A204.1 (cell line): ENCODE results near the gene RBM7.

Source experiments
- FAIRE-seq: peaks from 2 replicates; lab custom pipeline; 2012; peaks lifted over from hg19 to GRCh38; lab: Jason Lieb, UNC

Gene RBM7

DNA sequence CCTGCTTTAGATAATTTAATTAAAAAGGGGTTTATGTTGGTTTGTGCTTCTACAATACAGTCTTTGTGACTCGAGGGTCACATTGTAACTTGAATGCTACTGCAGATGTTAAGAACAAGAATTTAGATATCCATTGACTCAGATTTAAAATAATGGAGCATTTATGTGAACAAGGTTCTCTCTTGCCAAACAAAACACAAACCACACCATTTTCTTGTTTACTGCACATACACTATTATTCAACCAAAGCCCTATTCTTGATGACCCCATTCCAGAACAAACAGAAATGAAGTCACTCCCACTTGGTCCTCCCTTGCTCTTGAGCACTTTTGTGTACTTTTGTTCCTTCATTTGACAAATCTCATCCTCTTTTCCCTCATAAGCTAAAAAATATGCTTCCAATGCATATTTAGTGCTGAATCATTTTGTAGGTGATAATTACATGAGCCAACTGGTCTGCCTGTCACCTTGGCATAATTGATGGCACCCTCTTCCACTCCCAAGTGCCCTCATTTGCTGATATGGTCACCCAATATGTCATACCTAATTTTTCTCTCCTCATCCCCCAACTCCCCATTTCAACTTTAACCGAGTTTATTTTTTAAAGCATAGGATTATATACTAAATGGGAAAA, 3.0 kb upstream of the RBM7 start:
- no peak for FAIRE-seq

DNA sequence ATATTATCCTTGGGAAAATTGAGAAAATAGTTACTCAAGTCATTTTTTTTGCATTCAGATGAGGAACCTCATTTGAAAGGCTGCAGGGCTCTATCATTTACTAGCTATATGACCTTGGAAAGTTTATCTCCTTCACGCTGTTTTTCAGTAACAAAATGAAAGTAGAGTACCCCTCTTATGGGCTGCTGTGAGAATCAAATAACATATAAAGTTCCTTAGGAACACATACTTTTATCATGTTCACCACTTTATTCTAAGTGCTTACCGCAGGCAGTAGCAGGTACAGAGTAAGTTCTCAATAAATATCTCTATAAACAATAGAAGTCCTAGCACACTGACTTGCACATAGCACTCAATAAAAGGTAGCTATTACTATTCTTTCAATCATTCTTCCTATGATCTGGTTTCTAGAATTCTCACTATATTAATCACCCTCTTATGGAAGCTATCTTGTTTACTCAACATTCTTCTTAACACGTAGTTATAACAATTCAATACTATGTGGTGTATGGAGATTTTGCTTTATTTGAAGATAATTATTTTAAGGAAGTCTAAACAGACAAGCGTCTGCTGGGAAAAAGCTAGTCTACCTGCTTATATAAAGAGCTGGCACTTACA, 2.1 kb upstream of the RBM7 start:
- no peak for FAIRE-seq

DNA sequence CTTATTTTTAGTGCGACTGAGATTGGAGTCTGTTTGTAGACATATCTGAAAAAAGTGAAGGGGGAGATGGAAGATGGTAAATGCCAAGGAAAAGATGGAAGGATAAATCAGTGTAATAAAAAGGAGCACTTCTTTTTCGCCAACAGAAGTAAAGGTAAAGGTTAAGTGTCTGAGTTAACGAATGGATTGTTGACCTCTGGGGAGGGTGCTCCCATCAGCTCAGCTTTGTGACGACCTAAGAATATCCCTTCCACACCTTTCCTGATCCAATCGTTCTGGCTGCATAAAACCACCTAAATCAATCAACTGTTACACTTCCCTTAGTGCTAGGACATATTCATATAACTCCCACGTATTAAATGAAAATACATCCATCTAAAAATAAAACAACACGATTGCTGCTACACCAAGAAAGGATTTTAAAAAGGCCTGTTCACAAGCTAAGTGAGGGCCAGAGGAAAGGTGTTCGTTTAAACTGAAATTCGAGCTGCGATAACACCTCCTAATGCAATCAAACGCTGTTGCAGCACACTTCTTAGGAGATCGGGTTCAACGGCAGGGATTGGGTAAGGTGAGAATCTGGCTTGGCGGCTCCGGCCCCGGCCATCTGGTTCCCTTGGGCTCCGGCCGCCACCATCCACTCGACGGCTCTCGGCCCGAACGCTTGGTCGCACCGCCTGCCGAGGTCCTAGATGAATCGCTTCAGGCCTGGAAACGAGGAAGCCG, 813 bp upstream of the RBM7 start:
- FAIRE-seq: no peak

DNA sequence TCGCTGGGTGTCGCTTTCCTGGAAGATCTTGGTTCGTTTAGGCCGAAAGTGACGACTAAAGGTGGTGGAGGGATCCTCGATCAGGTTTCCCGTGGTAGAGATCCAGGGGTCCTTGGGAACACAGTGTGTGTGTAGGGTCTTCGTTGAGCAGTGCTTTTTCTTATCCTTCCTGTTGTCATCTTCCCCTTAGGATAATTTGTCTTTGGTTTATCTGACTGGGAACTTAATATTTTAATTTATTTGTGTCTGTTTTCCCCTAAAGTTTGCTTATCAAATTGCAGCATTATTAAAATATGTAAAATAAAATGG, 403 bp downstream of the RBM7 start:
- no peak for FAIRE-seq

DNA sequence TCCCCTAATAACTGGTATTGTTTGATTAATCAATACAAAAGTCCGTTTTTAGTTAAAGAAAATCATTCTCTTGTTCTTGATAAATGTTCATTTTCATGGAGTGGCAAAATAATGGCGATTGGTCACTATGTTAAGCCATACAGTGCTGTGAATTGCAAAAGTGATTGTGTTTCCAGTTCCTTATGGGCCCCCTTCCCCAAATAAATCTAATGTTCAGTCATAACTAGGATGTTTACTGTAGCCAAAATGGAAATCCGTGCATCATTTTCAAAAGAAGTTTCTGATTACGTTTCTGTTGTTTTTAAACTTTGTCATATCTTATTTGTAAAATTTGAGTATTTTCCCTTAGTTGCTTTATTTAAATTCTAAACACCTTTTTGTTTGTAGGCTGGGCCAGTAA, 845 bp downstream of the RBM7 start:
- no peak for FAIRE-seq

DNA sequence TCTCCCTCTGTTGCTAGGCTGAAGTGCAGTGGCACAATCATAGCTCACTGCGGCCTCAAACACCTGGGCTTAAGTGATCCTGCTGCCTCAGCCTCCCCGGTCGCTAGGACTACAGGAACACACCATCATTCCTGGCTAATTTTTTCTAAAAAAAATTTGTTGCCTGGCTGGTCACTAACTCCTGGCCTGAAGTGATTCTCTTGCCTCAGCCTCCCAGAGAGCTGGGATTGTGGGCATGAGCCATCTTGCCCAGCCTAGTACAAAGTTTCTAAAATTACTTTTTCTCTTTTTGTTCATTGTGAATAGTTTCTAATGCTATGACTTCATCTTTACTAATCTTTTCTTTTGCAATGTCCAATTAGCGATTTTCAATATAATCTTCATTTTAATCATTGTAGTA, 12.5 kb downstream of the RBM7 start:
- no peak for FAIRE-seq

DNA sequence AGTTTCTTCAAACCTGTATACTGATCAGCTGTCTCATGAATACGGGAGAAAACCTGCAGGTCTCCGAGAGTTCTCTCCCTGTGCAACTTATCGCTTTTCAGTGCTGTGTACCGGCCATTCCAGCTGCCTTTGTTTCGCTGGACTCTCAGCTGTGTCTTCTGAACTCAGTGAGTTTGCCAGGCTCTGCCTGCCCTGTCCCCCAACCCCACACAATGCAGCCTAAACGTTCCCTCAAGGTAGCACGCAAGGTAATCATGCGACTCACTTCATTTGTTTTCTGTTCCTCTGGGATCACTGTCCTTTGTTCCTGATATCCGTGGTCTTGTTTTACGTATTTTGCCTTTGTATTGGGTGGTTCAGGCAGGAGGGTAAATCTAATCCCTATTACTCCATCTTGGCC, 13.5 kb downstream of the RBM7 start:
- FAIRE-seq: no peak

DNA sequence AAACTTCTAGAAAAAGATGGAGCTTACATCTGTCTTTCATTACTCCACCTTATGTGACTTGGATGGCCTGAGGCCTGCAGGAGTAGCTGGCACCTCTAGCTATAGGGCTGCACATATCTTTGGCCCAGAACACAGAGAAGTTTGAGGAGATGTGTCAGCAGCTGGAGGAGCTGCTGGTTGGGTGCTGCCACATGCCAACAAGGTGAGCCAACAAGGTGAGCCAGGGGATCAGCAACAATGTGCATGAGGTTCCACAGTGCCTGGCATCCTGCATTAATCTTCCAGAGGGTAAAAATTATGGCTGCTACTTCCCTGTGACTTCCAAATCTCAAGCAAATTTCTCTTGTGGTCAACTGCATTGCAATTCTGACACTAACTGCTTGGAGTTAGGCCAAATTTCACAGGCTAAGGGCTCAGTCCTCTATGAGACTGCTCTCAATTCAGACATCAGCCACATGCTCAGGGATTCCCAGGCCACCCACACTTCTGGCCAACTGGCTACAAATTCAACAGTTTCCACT, 16.0 kb downstream of the RBM7 start:
- FAIRE-seq: no peak

DNA sequence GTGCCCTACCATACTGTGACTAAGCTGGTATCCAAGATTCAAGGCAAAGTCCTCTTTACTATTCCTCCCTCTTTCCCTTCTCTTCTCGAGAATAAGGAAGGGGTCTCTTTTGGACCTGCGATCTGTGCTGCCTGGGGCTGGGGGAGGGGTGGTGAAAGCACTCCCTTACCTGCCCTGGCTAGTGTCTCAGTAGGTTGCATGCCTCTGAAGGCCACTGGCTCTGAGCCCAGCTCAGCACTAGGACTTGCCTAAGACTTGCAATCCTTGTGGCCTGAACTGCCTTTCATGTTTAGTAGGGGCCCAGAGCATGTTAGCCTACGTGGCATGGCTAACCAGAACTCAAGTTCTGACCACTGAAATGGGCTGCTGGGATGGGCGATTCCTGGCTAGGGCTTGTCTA, 25.8 kb downstream of the RBM7 start:
- no peak for FAIRE-seq

DNA sequence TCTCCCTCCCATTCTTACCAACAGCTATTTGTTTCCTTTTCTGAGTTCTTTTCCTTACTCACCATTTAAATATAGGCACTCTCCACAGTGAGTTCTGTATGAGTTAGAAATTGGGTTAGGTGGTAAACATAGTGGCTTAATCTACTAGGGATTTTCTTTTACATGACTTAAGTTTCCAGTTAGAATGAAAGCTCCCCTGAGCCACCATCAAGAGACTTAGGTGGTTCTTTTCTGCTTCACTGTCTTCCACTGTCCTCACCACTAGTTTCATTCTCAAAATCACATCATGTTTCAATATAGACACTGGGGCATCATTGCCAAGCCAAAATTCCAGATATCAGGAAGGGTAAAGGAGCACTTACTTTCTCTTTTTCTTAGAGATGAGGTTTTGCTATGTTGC, 29.8 kb downstream of the RBM7 start:
- no peak for FAIRE-seq

DNA sequence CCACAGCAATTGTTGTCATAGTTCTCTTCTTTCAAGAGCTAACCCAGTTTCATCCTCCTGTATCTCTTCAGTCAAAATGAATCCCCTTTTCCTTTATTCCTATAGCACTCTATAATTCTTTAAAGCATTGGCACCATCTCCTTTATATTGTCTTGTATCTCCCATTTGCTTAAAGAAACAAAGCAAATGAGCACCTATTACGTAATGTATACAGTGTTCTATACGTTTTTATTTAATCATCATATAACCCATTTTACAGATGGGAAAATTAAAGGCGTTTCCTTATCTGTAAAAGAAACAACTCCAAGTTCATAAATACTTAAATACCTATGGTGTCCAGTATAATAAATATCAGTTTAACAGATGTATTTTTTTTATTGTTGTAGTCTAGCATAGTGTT, 32.4 kb downstream of the RBM7 start:
- no peak for FAIRE-seq

DNA sequence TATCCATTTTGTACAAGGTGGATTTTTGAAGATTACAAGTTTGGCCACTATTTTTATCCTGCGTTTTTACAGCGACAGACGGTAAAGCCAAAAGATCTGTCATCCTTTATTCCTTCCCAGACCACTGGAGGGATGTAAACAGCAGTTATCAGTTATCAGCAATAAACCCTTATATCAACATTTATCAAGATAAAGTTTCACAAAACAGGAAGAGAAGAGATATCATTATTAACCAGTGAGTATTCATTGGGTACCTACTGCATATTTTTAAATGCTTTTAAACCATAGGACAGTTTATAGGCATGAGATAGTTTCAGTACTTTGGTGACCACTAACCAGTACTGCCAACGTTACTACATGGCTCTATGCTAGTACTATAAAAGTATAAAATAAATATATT, 32.9 kb downstream of the RBM7 start:
- no peak for FAIRE-seq

DNA sequence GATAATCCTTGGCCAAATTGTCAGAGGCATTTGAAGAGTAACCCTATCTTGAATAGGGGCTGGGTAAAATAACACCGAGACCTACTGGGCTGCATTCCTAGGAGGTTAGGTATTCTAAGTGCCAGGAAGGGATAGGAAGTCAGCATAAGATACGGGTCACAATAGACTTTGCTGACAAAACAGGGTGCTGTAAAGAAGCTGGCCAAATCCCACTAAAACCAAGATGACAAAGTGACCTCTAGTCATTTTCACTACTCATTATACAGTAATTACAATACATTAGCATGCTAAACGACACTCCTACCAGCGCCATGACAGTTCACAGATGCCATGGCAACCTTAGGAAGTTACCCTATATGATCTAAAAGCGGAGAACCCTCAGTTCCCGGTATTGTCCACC, 37.8 kb downstream of the RBM7 start:
- FAIRE-seq: no peak

DNA sequence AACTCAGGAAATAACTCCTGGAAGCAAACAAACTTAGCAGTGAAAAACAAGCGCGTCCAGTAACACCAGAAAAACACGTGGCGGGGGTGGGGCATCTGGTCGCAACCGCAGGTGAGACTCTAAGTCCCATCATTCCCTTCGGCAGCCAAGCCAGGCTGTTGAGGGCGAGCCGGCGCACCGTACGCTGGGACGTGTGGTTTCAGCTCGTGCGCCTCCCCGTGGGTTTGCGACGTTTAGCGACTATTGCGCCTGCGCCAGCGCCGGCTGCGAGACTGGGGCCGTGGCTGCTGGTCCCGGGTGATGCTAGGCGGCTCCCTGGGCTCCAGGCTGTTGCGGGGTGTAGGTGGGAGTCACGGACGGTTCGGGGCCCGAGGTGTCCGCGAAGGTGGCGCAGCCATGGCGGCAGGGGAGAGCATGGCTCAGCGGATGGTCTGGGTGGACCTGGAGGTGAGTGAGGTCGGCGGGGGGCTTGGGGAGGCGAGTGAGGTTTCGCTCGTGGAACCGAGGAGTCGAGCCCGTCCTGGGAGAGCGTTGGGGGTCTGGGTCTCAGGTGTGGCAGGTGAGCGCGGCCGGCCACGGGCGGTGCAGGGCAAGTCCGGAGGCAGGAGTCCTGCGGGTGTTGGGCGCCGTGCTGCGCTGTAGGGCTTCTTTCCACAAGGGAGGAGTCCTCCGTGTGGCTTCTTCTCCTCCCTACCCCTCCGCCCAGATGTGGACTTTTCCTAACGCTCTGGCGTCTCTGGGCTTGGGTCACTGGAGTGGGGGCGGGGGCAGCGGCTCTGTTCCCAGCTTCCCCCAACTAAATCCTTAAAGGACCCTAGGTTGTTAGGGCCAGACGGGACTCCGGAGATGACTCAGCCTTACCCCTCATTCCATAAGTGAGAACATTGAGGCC, 39.0 kb downstream of the RBM7 start, which contains the start of gene REXO2:
Gene REXO2 (plus strand): TSS at position 239 of the 892 bp plus-strand sequence. CDS start 62 bp downstream, at position 301.
- FAIRE-seq: peak; percentile 86

DNA sequence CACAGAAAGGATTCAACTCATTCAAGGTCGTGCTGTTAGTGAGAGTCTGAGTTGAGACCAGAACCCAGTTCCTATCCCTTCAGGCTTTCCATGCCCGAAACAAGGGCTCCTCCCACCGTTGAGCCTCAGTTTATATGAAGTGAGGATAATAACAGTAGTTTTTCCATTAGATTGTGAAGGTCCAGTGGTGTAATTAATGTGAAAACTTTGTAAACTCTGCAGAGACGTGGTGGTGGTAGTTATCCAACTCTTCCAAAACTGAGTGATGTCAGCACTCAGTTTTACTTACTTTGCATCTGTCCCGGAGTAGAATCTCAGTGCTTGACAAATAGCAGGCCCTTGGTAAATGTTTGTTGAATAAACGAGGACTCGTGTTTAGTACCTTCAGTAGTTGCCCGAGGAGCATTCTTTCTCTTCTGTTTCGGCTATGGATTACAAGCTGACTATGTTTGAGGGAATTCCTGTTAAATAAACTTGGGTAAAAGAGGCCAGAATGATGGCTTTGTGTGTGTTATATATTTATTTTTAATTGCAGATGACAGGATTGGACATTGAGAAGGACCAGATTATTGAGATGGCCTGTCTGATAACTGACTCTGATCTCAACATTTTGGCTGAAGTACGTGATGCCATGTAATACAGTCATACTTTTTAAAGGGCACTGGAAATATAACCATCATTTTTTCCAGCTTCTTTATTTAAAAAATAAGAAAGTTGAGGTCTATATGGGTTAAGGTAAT, 39.8 kb downstream of the RBM7 start:
- FAIRE-seq: no peak

DNA sequence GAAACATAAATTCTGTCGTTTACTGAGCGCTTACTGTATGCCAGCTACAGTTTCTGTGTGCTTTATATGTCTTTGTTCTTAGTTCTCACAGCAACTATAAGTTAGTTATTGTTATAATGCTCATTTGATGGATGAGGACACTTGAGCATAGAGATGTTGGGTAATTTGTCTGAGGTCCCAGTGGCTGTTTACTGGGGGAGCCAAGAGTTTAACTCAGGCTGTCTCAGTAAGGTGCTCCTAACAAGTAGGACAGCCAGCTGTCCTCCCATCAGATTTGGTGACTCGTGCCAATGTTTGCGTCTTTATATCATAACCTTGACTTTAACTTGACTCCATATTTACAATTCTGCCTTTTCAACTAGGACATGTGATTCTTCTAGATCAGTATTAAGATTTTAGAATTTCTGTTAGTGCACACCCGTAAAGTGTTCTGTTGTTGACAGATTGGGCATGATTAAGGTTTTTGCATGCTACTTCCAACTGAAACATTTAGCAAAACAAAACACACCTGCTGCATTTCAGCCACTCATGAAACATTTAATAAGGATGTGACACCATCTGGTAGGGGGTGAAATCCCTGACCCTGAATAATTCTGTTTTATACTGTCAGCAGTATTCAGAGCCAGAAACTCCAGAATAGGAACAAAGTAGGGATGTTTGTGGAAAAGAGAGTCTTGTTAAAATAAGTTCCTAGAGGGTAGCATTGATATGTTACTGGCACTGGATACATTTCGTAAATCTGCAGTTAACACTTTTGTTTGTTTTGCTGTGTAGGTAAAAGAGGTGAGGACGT, 40.7 kb downstream of the RBM7 start:
- FAIRE-seq: no peak

DNA sequence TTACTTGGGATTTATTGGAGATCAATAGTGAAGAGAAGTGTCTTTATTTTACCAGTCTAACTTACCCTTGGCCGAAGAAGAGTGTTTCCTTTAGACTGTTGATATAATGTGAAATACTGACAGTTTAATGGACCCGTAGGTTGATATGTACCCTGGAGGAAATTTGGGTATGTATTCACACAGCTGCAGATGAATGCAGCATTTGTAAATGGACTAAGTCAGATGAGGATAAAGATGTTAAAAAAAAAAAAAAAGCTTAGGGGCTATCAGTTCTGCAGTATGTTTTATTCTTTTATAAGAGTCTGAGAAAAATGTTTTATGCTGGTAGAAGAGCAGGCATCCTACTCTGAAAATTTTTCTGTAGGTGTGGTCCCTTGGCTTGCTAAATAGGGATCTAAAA, 41.5 kb downstream of the RBM7 start:
- no peak for FAIRE-seq

DNA sequence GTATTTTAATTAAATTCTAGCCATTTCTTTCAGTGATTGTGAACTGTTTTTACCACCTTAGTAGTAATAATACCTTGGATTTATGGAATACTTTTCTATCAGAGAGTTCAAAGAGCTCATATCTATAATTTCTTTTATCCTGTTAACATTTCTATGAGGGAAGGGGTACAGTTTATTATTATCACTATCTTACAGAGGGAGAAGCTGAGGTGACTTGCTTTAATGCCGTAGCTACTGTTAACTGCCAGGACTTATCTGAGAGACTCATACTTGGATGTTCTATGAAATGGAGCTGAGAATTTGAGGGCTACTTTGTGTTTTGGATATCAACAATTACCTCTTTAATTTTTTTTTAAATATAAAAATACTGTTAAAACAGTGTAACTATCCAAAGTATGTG, 42.1 kb downstream of the RBM7 start:
- no peak for FAIRE-seq

DNA sequence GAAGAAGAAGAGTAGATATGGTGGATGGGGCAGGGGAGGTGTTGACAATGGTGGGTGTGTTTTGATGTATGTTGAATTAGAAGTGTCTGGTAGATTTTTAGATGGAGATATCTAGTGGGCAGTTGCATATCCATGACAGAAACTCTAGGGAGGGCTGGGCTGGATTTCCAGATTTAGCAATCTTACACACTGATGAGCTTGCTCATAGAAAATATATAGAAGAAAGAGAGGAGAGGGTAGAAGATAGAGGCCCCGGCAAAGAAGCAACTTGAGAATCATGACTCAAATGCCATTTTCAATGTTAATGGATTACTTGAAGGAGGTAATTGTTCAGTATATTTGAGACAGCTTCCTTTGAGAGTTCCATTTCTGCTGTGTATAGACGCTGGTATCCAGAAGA, 47.0 kb downstream of the RBM7 start:
- no peak for FAIRE-seq

DNA sequence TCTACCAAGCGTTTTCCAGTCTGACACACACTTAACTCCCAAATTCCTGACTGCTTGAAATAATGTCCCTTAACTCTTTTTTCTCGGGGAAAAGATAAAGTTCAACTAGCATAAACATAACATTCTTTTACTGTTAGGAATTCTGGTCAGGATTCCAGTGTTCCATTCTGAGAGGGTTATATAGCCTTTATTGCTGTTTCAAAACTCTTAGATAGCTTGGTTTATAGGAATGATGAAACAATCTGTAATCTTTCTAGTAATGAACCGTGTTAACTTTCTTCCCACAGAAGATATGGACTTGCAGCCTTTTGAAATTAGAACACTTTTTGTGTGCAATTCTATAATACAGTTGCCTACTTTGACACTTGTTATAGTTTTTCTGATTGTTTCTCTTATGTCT, 47.4 kb downstream of the RBM7 start:
- no peak for FAIRE-seq
